ENCODE results near the gene B3GAT1.
A peak's percentile ranks its signal among the peaks of the same experiment; 100 is the strongest.

B3GAT1 gene

DNA sequence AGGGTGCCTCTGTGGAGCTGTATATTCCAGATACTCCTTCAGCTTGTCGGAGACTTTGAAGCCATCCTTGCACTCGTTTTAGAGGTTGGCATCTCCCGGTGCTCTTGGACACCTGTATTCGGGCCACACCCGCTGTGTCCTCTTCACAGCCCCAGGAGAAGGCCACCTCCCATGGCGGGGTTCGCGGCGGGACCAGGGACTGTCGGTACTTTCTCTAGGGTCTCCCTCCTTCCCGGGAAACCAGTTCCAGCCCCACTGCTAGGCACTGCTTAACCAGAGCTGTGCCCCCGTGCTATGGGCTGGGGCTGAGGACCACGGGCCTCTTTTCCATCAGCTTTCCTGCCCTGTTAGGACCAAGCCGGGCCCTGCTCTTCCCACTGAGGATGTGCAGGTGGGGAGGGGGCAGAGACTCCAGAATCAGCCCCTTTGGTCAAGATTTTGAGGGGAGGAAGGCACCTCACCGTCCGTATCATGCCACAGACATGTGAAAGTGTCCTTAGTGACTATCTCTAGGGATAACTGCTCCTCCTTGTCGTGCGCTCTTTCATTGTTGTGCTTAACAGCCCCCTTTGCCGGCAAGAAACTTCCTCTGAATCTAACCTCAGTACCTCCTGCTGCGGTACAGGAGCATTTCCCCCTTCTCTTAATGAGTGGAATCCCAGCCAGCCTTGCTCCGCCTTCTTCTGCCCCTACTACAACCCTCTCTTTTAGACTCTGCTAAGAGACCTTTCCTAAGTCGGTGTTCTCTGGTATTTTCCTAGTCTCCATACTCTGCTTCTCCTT, 1.2 kb upstream of the B3GAT1 start:
- peak in 4 of 51 donors; percentile 19 to 68 (median 50) for DNase-seq

DNA sequence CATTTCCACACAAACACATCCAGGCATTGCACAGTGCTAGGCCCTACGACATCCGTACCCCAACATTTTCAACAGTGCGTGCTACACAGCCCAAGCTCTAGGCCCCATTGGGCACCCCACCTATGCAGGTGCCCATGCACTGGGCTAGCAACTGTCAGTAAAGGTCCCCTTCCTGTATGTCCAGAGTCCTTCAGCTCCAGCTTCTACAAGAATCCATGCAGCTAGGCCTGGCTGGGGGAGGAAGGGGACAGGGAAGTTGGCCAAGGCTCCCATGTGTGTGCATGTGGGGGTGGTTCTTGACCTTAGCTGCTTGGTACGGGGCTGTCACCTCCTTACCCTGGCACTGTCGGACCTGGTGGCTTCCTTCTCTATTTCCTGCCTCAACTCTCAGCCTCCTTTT, 1.3 kb downstream of the B3GAT1 start:
- peak in 2 of 51 donors; percentile 24 to 51 for DNase-seq

DNA sequence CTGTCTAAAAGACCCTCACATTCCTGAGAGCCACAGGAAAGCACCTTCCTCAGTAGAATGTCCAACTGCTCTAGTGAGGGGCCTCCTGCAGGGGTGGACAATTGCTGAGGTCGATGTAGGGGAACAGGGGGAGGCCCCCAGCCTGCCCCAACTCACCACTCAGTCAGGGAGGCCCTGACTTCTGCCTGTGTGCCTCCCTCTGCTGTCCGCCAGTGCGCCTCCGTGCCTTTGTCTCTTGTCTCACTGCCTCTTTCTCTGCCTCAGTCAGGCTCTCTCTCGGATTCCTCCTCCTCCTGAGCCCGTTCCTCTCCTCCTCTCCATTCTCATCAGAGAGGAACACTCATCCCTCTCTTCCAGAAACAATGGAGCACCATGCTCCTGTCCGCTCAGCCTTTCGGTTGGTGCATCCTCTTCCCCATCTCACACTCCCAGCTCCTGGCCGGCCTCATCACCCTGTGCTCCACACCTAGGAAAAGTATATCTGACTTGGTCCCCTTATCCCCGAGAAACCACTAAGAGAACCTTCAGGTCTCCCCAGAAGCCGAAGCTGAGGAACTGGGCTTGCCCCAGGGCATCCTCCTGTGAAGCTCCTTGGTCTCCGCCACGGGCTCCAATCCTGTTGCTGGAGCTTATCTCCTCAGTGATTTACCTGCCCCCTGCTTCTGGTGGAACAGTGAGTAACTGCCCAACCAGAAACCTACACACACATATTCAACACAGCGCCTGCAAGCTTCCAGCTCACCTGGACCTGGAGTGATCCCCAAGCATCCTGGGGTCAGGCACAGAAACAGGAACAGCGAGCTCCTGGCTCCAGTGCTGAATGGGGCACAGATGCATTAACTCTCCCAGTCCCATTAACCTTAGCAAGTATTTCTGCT, 2.3 kb downstream of the B3GAT1 start:
- peak in 17 of 51 donors; percentile 13 to 59 (median 33) for DNase-seq

DNA sequence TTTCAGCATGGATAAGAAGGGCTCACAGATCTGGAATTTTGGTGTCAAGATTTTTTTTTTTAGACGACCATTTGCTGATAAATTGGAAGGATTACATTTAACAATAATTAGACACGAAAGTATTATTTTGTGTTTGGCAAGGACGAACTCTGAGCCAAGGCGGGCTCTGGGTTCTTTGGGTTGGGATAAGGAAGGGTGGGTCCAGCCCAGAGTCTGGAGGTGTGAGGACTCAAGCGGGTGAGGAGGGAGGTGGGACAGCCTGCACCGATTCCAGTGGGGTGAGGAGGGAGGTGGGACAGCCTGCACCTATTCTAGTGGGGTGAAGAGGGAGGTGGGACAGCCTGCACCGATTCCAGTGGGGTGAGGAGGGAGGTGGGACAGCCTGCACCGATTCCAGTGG, 4.1 kb downstream of the B3GAT1 start:
- DNase-seq, result no peak

DNA sequence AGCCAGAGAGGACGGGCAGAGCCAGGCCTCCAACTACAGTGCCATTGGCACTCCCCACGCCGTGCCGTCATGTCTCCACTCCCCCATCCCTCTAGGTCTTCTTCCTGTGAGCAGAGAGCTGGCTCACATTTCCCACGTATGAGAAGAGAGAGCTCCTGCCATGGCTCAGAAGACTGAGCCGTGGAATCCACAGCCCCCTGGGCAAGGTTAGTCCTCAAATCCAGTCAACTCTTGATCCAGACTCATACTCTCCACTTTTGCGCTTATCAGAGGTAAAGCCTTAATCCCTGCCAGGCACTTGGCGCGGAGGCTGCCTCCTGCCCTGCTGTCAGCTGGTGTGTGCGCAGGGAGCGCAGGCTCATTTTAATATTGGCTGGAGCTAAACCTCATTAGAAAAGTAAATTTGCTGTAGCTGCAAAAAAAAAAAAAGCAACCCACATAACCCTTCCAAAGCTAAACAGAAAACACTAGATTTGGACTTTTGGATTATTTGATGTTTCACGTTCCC, 4.7 kb downstream of the B3GAT1 start:
- DNase-seq, result peak in 9 of 51 donors; percentile 19 to 48 (median 23)

DNA sequence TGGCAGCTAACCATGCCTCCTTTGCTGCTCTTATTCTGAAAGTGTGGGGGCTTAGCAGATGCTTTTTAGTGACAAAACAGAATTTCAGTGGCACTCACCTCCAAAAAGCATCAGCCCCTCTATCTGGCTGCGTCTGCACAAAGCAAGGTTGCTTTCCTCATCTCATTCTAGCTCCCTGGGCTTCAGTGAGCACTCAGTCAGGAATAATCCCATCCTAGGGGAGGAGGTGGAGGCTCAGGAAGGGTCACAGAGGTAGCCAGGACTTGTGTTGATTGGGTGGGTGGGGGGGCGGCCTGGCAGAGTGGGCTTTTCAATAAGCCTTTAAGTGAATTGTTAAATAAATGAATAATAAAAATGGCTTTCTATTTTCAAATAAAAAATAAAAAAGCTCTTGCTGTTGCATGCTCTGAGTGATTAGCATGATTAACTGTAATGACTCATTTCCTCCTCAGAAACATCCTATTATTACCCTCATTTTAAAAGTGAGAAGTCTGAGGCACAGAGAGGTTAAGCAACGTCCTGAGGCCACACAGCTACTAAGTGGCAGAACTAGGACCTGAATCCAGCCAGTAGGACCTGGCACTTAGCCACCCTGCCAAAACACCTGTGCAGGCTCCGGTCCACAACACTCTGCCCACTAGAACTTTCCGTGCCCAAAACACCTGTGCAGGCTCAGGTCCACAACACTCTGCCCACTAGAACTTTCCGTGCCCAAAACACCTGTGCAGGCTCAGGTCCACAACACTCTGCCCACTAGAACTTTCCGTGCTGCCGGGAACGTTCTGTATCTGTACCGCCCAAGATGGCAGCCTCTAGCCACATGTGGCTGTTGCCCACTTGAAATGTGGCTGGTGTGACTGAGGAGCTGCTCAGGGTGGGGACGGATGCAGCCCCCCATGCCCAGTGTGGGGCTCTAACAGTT, 5.5 kb downstream of the B3GAT1 start:
- no peak for DNase-seq

DNA sequence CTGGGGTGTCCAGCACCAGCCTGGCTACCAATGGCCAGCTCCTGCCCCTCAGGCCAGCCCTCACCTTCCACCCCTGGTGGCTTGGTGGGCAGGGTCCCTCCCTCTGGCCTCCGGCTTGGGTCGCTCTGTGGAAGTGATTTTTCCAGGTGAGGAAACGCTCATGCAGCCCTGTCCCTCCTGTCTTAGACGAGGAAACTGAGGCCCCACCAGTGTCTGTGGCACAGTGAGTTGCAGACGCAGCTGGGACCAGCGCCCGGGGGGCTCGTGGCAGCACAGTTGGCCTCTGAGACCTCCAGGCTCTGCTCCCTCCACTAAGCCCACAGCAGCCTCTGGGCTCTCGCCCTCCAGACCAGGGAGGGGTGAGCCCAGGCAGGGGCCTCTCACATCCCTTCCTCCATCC, 6.2 kb downstream of the B3GAT1 start:
- DNase-seq, result no peak

DNA sequence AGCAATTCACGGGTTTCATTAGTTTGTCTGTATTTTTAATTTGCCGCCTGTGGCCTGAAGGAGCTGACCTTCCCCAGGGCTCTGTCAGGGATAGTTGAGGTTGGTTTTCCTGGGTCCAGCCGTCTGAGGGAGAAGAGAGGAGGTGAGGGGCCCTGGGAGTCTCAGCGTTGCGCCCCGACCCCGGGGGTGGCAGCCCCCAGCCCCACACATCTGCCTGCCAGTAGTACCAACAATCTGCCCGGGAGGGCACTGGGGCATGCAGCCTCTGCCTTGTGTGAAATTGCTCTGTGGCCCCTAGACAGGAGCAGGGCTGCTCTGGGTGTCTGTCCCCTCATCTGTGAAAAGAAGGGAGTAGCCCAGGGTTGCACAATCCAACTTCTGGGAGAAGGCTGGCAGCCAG, 6.6 kb downstream of the B3GAT1 start:
- no peak for DNase-seq

DNA sequence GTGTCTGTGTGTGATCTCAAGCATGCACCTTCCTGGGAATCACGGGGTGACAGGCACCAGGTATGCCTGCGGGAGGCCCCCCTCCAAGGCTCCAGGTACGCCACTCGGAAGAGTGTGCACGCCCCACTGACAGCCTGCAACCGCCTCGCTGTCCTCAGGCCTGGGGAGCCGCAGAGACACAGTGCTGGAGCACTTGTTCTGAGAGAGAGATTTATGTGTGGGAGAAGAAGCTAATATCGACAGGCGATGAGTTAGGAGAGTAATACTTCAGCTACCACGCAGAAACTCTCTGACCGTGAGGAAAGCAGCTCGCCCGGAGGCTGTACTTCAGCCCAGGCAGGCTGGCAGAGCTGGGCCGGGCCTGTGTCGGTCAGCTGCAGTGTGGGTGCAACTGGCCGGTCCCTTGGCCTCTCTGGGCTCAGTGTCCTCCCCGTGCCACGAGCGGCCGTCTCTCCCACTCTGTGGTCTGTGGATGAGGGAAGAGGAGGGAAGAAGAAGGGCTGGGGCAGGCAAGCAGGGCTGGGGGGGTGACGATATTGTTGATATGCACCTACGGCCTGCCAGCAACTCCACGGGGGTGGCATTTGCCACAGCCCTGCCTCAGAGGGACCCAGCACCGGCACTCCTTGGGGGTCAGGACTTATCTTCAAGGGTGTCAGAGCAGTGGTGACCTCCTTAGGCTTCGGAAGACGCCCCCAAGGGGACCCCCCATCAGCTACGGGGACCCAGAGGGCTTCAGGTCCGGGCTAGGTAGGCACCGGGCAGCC, 7.3 kb downstream of the B3GAT1 start:
- DNase-seq, result no peak

DNA sequence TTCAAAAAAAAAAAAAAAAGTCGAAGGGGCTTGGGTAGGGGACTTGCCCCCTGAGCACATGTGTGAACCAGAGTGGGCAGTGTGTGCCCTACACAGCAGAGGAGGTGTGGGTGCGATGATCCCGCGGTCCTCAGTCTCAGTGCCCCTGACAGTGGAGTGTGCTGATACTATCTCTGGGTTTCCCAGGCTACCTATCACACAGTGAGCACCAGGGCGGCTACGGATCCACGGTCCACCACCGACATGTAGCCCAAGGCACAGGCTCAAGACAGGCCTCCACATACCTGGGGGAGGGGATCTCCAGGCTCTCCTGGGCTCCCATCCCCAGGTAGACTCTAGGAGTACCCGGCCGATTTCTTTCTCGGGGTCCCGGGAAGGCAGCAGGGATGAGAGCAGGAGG, 9.1 kb downstream of the B3GAT1 start:
- DNase-seq, result no peak

DNA sequence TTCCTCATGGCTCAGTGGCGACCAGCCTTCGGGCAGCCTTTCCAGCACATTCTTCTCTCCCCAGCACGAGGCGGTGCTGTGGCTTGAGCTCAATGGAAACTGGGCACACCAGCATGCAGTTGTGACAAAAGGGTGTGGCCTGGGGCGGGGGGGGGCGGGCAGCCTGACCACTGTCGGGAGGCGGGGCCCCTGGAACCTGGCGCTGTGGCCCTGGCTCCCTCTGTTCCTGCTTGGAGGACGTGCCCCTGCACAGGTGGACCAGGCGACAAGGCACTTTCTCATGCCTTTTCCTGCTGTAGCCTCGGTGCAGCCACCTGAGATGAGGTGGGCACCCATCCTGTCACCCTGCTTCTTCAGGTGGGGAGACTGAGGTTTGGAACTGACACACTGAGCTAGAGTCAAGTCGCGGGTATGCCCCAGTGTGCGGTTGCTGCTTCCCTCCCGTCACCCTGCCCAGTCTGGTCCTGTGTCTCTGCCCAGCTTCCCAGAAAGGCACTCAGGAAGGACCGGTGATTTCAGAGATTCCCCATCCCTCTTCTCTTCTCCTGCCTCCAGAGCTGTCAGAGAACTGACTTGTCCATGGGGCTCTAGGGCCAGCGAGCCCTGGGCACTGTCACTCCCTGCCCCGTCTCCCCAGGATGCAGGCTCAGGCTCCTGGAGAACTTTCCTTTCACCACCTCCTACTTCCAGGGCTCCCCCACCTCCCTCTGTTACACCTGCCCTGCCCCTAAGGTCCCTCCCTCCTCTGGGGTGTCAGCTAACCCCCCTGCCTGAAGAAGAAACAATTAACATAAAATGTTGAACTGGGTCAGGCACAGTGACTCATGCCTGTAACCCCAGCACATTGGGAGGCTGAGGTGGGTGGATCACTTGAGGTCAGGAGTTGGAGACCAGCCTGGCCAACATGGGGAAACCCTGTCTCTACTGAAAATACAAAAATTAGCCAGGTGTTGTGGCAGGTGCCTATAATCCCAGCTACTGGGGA, 9.9 kb downstream of the B3GAT1 start:
- DNase-seq, result no peak

DNA sequence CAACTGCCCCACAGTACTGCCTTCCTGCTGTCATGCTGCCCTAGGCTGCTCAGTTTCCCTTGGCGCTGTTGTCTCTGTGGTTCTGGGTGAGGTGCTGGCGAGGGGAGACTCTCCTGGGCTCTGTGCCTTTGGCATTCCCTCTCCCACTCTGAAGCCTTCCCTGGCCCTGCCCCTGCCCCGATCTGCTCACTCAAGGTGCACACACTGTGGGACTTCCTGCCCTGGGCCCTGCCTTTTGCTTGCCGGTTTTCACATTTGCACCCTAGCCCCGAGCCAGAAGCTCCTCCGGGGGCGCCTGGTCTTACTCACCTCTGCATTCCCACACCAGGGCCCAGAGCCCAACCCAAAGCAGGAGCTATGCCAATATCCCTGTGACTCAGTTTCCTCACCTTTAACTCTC, 12.0 kb downstream of the B3GAT1 start:
- DNase-seq, result no peak

DNA sequence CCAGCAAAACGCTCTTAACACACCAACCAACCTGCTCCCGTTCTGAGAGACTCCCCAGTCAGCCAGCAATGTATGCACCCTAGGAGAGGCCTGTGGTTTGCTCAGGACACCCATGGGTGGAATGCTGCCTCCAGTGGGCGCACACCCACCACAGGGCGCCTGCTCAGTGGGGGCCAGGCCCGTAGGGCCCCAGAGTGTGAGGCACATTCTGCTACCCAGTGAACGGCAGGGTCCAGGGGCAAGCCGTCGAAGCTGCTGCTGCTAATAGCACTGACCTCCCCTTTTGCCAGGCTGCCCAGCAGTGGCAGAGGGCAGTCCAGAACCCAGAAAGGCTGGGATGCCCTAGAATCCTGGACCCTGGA, 12.8 kb downstream of the B3GAT1 start:
- no peak for DNase-seq

DNA sequence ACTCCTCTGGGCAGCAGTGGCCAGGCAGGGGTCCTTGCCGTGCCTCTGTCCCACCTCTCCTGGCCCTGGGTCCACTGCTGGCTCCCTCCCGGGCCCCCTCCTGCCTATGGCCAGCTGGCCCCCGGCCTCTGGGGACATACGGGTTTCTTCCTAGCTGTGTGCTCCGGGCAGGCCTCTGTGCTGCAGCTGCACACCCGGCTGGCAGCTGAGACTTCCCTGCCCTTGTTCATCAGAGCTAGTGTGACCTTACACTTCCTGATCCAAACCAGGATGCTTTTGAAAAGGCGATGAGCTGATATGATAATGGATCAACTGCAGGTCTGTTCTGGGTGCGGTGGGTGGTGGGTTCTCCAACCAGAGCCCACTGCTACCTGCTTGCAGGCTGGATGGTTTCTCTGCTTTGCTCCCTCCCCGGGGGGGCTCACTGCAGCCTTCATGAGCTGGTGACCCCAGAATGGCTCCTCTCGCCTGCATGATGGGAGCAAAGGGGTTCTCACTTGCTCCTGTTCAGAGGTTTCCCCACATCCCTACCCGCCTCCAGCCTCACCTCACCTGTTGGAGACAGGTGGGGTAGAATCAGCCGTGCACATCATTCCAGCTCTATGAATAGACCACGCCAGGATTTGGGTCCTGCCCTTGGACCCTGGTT, 13.3 kb downstream of the B3GAT1 start:
- peak in 19 of 51 donors; percentile 13 to 65 (median 39) for DNase-seq

DNA sequence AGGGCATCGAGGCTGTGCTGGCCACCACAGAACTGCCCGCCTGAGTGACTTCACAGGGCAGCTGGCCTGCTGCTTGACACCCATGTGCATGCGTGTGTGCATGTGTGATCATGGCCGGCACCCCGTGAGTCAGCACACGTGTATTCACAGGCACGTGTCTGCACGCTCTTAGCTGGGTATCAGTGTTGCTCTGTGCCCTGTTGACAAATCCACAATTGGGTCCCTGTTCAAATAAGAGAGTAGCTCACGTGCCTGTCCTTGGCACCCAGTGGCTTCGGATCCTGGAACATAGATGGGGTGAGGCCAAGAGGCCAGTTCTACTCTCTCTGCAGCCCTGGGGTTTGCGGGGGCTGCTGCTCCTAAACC, 14.0 kb downstream of the B3GAT1 start:
- DNase-seq, result peak in 33 of 51 donors; percentile 16 to 83 (median 58)

DNA sequence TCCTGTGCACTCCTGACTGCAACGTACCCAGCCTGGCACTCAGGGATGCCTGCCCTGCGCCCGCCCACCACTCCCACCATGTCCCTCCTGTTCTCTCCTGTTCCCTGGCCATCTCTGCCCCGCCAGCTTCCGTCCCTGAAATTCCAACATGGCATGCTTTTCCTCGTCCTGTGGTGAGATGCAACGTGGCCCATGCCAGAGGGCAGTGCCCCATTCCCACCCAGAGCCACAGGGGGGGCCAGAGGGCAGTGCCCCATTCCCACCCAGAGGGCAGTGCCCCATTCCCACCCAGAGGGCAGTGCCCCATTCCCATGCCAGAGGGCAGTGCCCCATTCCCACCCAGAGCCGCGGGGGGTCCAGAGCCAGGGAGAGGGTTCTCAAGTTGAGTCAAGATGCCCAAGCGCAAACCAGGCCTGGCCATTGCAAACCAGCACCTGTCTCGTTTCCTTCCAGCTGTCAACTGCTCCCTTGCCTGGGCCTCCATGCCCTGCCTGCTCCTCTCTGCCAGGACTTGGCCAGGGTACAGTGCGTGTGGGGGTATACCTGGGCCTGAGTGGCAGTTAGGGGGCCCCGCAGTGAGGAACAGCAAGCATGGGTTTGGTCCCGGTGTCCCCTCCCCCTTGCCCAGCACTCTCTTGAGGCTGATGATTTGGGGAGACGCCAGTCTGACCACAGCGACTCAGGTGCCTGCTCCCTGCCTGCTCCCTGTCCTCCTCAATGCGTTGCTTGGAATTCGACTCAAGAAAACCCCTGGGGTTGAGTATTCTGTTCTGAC, 14.6 kb downstream of the B3GAT1 start:
- DNase-seq, result no peak

DNA sequence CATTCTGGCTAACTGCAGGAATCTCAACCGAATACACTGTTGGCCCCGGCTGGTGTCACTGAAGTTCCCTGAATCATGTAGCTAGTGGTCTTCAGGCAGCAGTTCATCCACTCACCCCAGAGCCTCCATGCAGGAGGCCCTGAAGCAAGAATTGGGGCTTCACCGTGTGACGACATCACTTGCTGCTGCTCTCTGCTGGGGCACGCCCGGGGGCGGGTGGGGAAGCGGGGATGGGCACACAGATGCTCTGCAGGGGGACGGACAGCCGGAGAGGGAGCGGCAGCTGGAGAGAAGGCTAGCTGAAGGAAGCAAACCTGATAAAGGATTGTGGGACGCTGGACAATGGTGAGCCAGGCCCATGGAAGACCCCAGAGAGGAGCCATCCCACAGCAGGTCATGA, 17.0 kb downstream of the B3GAT1 start:
- no peak for DNase-seq

DNA sequence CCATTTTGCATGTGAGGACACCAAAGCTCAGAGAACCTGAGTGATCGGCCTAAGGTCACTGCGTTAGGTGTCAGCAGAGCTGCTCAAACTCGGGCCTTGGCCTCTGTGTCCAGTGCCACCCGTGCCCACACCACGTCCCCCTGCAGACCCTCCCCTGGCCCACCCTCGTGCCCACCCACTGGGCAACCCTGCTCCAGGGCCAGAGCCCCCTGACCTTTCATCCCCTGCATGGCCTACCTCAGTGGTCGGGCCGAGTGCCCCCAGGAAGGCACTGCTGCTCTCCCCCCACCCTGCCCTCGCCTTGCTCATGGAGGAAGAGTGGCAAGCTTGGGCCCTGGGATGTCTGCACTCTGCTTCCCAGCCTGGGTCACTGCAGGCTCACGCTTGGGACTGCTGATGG, 17.7 kb downstream of the B3GAT1 start:
- DNase-seq, result no peak
